Endothelial cell (in vitro differentiated cells): ENCODE results near the gene COPB1. TPM values are rescaled to one million over a fixed set of nuclear protein-coding genes. Genes with fewer than 3 reads are reported as not detected.

Experiments used
- DNase-seq: peaks from one replicate; pipeline ENCODE4 v3.0.0; 2021; ENCODE audit warnings: low spot score
- H3K27ac Mint-ChIP-seq: one replicate; pipeline ENCODE4 v1.8.0; 2021; ENCODE audit warnings: mixed read lengths, inconsistent platforms; ENCODE audit not compliant: unreplicated experiment
- H3K27me3 Mint-ChIP-seq: one replicate; pipeline ENCODE4 v1.8.0; 2021; ENCODE audit warnings: mild to moderate bottlenecking, moderate library complexity, mixed read lengths, inconsistent platforms; ENCODE audit not compliant: unreplicated experiment
- H3K36me3 Mint-ChIP-seq: one replicate; pipeline ENCODE4 v1.8.0; 2021; ENCODE audit warnings: mild to moderate bottlenecking, low read depth, mixed read lengths, inconsistent platforms; ENCODE audit not compliant: unreplicated experiment
- H3K4me1 Mint-ChIP-seq: one replicate; pipeline ENCODE4 v1.8.0; 2021; ENCODE audit warnings: mild to moderate bottlenecking, mixed read lengths, inconsistent platforms; ENCODE audit not compliant: unreplicated experiment
- H3K4me3 Mint-ChIP-seq: one replicate; pipeline ENCODE4 v1.8.0; 2021; ENCODE audit warnings: mild to moderate bottlenecking, mixed read lengths, inconsistent platforms; ENCODE audit not compliant: unreplicated experiment
- H3K9me3 Mint-ChIP-seq: one replicate; pipeline ENCODE4 v1.8.0; 2021; ENCODE audit warnings: mixed read lengths, inconsistent platforms; ENCODE audit not compliant: unreplicated experiment
- total RNA-seq: library from RNA; stranded (reverse); fragmentation: NEBNext Ultra II Directional; extraction: Animal tissue kit (Norgen Biotek cat#: 25700); gene quantifications from one replicate; pipeline ENCODE4 v1.2.1, GENCODE V29; 2021; ENCODE audit not compliant: unreplicated experiment
- TF ChIP-seq, protein P1 (sequence below): fragments of 200-600 bp; sonication (generic); IDR thresholded peaks from one replicate; pipeline ENCODE4 v1.5.0; 2021; ENCODE audit warnings: antibody characterized with exemption; ENCODE audit not compliant: unreplicated experiment

The COPB1 gene
- total RNA-seq, 1 donor from 2014 or later, result 132 TPM

DNA sequence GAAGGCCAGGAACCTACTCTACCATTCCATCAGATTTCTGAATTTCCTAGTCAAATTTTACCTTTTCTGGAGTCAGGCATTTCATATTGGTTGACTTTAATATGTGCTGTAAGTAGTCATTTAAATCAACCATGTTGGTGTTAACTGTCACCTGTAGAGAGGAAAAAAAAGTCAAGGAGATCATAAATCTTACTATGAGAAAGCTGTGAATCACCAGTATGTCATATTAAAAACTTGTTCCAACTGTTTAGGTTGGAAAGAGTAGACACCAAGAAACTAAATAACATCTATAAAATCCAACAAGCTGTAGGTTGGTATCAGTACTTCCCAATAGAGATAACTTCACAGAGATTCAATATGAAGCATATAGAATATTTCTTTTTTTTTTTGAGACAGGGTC lies 39.5 kb downstream of the COPB1 start:
- peaks cover 13% of the 10 kb centered on the region for H3K36me3 Mint-ChIP-seq
- TF ChIP-seq, protein P1, sequence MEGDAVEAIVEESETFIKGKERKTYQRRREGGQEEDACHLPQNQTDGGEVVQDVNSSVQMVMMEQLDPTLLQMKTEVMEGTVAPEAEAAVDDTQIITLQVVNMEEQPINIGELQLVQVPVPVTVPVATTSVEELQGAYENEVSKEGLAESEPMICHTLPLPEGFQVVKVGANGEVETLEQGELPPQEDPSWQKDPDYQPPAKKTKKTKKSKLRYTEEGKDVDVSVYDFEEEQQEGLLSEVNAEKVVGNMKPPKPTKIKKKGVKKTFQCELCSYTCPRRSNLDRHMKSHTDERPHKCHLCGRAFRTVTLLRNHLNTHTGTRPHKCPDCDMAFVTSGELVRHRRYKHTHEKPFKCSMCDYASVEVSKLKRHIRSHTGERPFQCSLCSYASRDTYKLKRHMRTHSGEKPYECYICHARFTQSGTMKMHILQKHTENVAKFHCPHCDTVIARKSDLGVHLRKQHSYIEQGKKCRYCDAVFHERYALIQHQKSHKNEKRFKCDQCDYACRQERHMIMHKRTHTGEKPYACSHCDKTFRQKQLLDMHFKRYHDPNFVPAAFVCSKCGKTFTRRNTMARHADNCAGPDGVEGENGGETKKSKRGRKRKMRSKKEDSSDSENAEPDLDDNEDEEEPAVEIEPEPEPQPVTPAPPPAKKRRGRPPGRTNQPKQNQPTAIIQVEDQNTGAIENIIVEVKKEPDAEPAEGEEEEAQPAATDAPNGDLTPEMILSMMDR, result no peak
- no peak overlapping the region for H3K4me3 Mint-ChIP-seq
- no peaks in the 10 kb centered on the region for H3K27me3 Mint-ChIP-seq
- H3K27ac Mint-ChIP-seq, result no peak overlapping the region
- H3K4me1 Mint-ChIP-seq, result no peaks in the 10 kb centered on the region
- no peak for DNase-seq
- H3K9me3 Mint-ChIP-seq, result no peaks in the 10 kb centered on the region

DNA sequence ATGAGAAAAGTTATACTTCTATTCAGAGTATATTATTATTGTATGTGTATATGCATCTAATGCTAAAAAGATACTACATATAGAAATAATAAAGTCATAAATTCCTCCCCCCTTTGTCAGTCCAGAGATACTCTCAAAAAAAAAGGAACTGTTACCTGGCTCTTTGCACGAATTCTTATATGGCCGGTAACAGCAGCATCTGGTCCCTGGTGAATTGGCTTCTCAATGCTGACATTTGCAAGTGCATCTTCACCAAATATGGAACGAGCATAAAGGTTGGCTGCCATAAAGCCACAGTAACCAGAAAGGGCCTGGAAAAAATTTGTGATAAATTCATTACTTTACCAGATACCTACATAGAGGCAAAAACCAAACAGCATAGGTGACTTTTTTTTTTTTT lies 41.2 kb downstream of the COPB1 start:
- Mint-ChIP-seq H3K9me3 (no peaks in the 10 kb centered on the region), H3K27ac (no peak overlapping the region), H3K4me1 (no peaks in the 10 kb centered on the region), H3K36me3 (peaks cover 13% of the 10 kb centered on the region), H3K4me3 (no peak overlapping the region), H3K27me3 (no peaks in the 10 kb centered on the region)
- no peak for DNase-seq
- TF ChIP-seq, protein P1, result no peak

- Mint-ChIP-seq H3K36me3 (peaks cover 16% of the 10 kb centered on the region), H3K27me3 (no peaks in the 10 kb centered on the region), H3K4me3 (no peak overlapping the region), H3K27ac (no peak overlapping the region), H3K9me3 (no peaks in the 10 kb centered on the region), H3K4me1 (no peaks in the 10 kb centered on the region)
- TF ChIP-seq, protein P1, result no peak
- no peak for DNase-seq
Measured at GRCh38 chr11:14455648-14456430, 43.8 kb downstream of the COPB1 start.

GRCh38 chr11:14454861-14455632 lies 44.6 kb downstream of the COPB1 start:
- Mint-ChIP-seq H3K27ac (no peak overlapping the region), H3K9me3 (no peaks in the 10 kb centered on the region), H3K36me3 (peaks cover 13% of the 10 kb centered on the region), H3K4me1 (no peaks in the 10 kb centered on the region), H3K4me3 (no peak overlapping the region), H3K27me3 (no peaks in the 10 kb centered on the region)
- no peak for DNase-seq
- TF ChIP-seq, protein P1, result peak; percentile 66

GRCh38 chr11:14451825-14452224 lies 47.8 kb downstream of the COPB1 start:
- Mint-ChIP-seq H3K4me3 (no peak overlapping the region), H3K9me3 (no peaks in the 10 kb centered on the region), H3K27ac (no peak overlapping the region), H3K4me1 (no peaks in the 10 kb centered on the region), H3K36me3 (peaks cover 3% of the 10 kb centered on the region), H3K27me3 (peaks cover 2% of the 10 kb centered on the region)
- TF ChIP-seq, protein P1, result no peak
- no peak for DNase-seq
